HepG2 (cell line): Measurements from ENCODE around the gene SH3BP2. TPM values are rescaled to one million over a fixed set of nuclear protein-coding genes. Genes with fewer than 3 reads are reported as not detected.
A peak's percentile ranks its signal among the peaks of the same experiment; 100 is the strongest.

ENCODE experiments used
- EEA1 ChIP-seq: sonication (generic); formaldehyde crosslinking; IDR thresholded peaks from 2 replicates; pipeline ENCODE4 v1.5.1; 2020; ENCODE audit warnings: mild to moderate bottlenecking, missing genetic modification reagents, borderline replicate concordance
- GATAD1 ChIP-seq: IDR thresholded peaks from 2 replicates; pipeline ENCODE4 v1.6.1; 2016; ENCODE audit warnings: missing genetic modification reagents, missing compliant biosample characterization
- HES4 ChIP-seq: sonication (generic); formaldehyde crosslinking; IDR thresholded peaks from 2 replicates; pipeline ENCODE4 v1.9.0; 2021; ENCODE audit warnings: mild to moderate bottlenecking, missing genetic modification reagents, borderline replicate concordance
- IKZF1 ChIP-seq: fragments of 450-650 bp; IDR thresholded peaks from 2 replicates; pipeline ENCODE4 v1.7.1; 2016
- IKZF4 ChIP-seq: sonication (generic); formaldehyde crosslinking; IDR thresholded peaks from 2 replicates; pipeline ENCODE4 v1.5.1; 2020; ENCODE audit warnings: borderline replicate concordance, mild to moderate bottlenecking, low read depth, missing genetic modification reagents; ENCODE audit errors: not compliant biosample characterization
- KLF6 ChIP-seq: IDR thresholded peaks from 2 replicates; pipeline ENCODE4 v1.8.0; 2016; ENCODE audit warnings: missing biosample characterization, missing genetic modification reagents
- POLR2G ChIP-seq: fragments of 200-400 bp; formaldehyde crosslinking; IDR thresholded peaks from 2 replicates; pipeline ENCODE4 v1.6.1; 2018; ENCODE audit warnings: mild to moderate bottlenecking, low read depth, low read length, moderate library complexity
- SP2 ChIP-seq: sonication (generic); formaldehyde crosslinking; IDR thresholded peaks from 2 replicates; pipeline ENCODE4 v1.5.1; 2020; ENCODE audit warnings: mild to moderate bottlenecking, missing genetic modification reagents
- YY1 ChIP-seq: IDR thresholded peaks from 2 replicates; pipeline ENCODE4 v1.6.1; 2011; ENCODE audit warnings: low read length, low read depth, moderate library complexity, mild to moderate bottlenecking; ENCODE audit not compliant: insufficient read depth, insufficient replicate concordance
- ZFP90 ChIP-seq: sonication (generic); formaldehyde crosslinking; IDR thresholded peaks from 2 replicates; pipeline ENCODE4 v1.8.0; 2022; ENCODE audit warnings: missing genetic modification reagents, mild to moderate bottlenecking, inconsistent platforms, borderline replicate concordance
- ZIK1 ChIP-seq: sonication (generic); formaldehyde crosslinking; IDR thresholded peaks from 2 replicates; pipeline ENCODE4 v1.5.0; 2020; ENCODE audit warnings: mild to moderate bottlenecking, low read depth, missing genetic modification reagents, borderline replicate concordance
- ZKSCAN8 ChIP-seq: IDR thresholded peaks from 2 replicates; pipeline ENCODE4 v1.6.1; 2016; ENCODE audit warnings: borderline replicate concordance, missing genetic modification reagents, missing compliant biosample characterization
- ZNF253 ChIP-seq: sonication (generic); formaldehyde crosslinking; IDR thresholded peaks from 2 replicates; pipeline ENCODE4 v1.8.0; 2022; ENCODE audit warnings: mild to moderate bottlenecking, missing genetic modification reagents, borderline replicate concordance
- ZNF501 ChIP-seq: sonication (generic); formaldehyde crosslinking; IDR thresholded peaks from 2 replicates; pipeline ENCODE4 v1.5.1; 2020; ENCODE audit warnings: mild to moderate bottlenecking, moderate library complexity, missing genetic modification reagents
- ZNF737 ChIP-seq: sonication (generic); formaldehyde crosslinking; IDR thresholded peaks from 2 replicates; pipeline ENCODE4 v1.5.0; 2020; ENCODE audit warnings: missing genetic modification reagents, mild to moderate bottlenecking, borderline replicate concordance
- ZNF83 ChIP-seq: sonication (generic); formaldehyde crosslinking; IDR thresholded peaks from 2 replicates; pipeline ENCODE4 v1.4.0; 2020; ENCODE audit warnings: missing genetic modification reagents, mild to moderate bottlenecking, borderline replicate concordance
- ZNF883 ChIP-seq: sonication (generic); formaldehyde crosslinking; IDR thresholded peaks from 2 replicates; pipeline ENCODE4 v1.5.1; 2020; ENCODE audit warnings: mild to moderate bottlenecking, missing genetic modification reagents; ENCODE audit errors: not compliant biosample characterization
- ZSCAN21 ChIP-seq: sonication (generic); formaldehyde crosslinking; IDR thresholded peaks from 2 replicates; pipeline ENCODE4 v1.8.0; 2022; ENCODE audit warnings: mild to moderate bottlenecking, missing genetic modification reagents, moderate library complexity, borderline replicate concordance
- polyA plus RNA-seq, 8 experiments: library from polyadenylated mRNA; depleted of rRNA in 3 of 8; stranded (reverse) in 7 of 8; unstranded in 1 of 8; fragments of >200 nt; fragmentation: Illumina TruSeq in 4 of 8; extraction: Trizol in 4 of 8; gene quantifications; 2 replicates each; pipeline versions ENCODE4 v1.2.1 to v1.2.3, GENCODE V29; 2011 to 2016; ENCODE audit warnings: low read depth in 4 of 8, missing spikeins in 1 of 8, mixed read lengths in 1 of 8; ENCODE audit not compliant: insufficient read depth in 1 of 8
- total RNA-seq, 5 experiments: library from RNA; depleted of rRNA; stranded (reverse); fragments of >200 nt; fragmentation: Illumina TruSeq; extraction: Trizol; gene quantifications; 2 replicates each; pipeline ENCODE4 v1.2.3, GENCODE V29; 2016; ENCODE audit warnings: low read depth in 1 of 5
- TF ChIP-seq, protein P1 (sequence below): IDR thresholded peaks from 2 replicates; pipeline ENCODE4 v1.6.1; 2016; ENCODE audit warnings: control low read depth
- TF ChIP-seq, protein P2 (sequence below): sonication (generic); formaldehyde crosslinking; conservative IDR thresholded peaks from 2 replicates; pipeline ENCODE4 v1.8.0; 2022; ENCODE audit warnings: missing genetic modification reagents
- TF ChIP-seq, protein P3 (sequence below), 2 experiments: sonication (generic) in 1 of 2; formaldehyde crosslinking in 1 of 2; IDR thresholded peaks; 2 replicates each; pipeline versions ENCODE4 v1.4.0 to v1.6.1; 2018 to 2020; ENCODE audit warnings: missing genetic modification reagents in 2 of 2, borderline replicate concordance in 1 of 2, low read depth in 1 of 2, mild to moderate bottlenecking in 1 of 2, missing biosample characterization in 1 of 2
- TF ChIP-seq, protein P4 (sequence below): sonication (generic); formaldehyde crosslinking; IDR thresholded peaks from 2 replicates; pipeline ENCODE4 v1.8.0; 2022; ENCODE audit warnings: mild to moderate bottlenecking, missing genetic modification reagents

The SH3BP2 gene
- total and polyA plus RNA-seq, 2 of the 13 experiments (the other 11 are each of a cell fraction or from before 2014, with no cell fraction given), result 16.9 to 34.5 TPM

DNA sequence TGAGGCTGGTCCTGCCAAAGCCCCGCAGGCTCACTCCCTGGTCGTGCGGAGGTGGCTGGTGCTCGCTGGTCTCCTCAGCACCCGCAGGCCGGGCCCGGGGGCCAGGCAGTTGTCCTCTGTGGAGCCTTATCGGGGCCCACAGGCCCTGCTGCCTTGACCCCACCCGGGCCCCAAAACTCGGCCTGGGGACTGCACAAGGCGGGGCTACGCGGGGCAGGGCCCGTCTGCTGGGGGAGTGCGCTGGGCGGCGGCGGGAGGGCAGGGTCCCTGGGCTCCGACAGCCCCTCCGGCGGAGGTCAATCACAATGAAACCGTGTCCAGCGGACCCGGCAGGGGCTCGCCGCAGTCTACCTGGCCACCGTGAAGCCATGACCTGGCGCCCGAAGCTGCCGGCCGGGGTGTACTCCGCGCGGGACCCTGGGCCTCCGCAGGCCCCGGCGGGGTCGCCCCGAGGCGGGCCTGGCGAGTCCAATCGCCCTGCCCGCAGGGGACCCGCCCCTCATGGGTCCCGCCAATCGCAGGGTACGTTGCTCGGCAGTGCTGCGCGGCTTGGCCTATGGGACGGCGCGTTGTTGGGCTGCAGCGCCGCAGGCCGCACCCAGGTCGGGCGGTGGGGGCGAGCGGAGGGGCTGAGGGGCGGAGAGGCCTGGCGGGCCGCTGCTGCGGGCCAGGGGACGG, 50.5 kb downstream of the SH3BP2 start, which contains the start of gene ADD1 (continued):
- TF ChIP-seq ZFP90 (CRISPR knock-in tag) (peak; percentile 54; the same call in 1 of the 2 replicates), POLR2G (peak; percentile 89), EEA1 (CRISPR knock-in tag) (peak; percentile 86; the same call in 1 of the 2 replicates), ZNF883 (peak; percentile 95), ZSCAN21 (peak; percentile 32; the same call in 1 of the 2 replicates), SP2 (CRISPR knock-in tag) (peak; percentile 82), ZIK1 (CRISPR knock-in tag) (peak; percentile 84; the same call in 1 of the 2 replicates), IKZF4 (CRISPR knock-in tag) (peak; percentile 62), HES4 (CRISPR knock-in tag) (0 out of 2 replicates have a peak, but pooled peaks have one; percentile 54), YY1 (peak; percentile 61), ZKSCAN8 (CRISPR knock-in tag) (no peak), IKZF1 (no peak), ZNF253 (CRISPR knock-in tag) (no peak), KLF6 (peak; percentile 71; the same call in 1 of the 2 replicates), ZNF737 (CRISPR knock-in tag) (no peak), ZNF83 (CRISPR knock-in tag) (peak; percentile 78), GATAD1 (peak; percentile 85), ZNF501 (CRISPR knock-in tag) (peak; percentile 81)
- TF ChIP-seq, protein P1, sequence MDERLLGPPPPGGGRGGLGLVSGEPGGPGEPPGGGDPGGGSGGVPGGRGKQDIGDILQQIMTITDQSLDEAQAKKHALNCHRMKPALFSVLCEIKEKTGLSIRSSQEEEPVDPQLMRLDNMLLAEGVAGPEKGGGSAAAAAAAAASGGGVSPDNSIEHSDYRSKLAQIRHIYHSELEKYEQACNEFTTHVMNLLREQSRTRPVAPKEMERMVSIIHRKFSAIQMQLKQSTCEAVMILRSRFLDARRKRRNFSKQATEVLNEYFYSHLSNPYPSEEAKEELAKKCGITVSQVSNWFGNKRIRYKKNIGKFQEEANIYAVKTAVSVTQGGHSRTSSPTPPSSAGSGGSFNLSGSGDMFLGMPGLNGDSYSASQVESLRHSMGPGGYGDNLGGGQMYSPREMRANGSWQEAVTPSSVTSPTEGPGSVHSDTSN, result no peak
- TF ChIP-seq, protein P2, sequence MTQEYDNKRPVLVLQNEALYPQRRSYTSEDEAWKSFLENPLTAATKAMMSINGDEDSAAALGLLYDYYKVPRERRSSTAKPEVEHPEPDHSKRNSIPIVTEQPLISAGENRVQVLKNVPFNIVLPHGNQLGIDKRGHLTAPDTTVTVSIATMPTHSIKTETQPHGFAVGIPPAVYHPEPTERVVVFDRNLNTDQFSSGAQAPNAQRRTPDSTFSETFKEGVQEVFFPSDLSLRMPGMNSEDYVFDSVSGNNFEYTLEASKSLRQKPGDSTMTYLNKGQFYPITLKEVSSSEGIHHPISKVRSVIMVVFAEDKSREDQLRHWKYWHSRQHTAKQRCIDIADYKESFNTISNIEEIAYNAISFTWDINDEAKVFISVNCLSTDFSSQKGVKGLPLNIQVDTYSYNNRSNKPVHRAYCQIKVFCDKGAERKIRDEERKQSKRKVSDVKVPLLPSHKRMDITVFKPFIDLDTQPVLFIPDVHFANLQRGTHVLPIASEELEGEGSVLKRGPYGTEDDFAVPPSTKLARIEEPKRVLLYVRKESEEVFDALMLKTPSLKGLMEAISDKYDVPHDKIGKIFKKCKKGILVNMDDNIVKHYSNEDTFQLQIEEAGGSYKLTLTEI (CRISPR knock-in tag), result no peak
- TF ChIP-seq, protein P3, sequence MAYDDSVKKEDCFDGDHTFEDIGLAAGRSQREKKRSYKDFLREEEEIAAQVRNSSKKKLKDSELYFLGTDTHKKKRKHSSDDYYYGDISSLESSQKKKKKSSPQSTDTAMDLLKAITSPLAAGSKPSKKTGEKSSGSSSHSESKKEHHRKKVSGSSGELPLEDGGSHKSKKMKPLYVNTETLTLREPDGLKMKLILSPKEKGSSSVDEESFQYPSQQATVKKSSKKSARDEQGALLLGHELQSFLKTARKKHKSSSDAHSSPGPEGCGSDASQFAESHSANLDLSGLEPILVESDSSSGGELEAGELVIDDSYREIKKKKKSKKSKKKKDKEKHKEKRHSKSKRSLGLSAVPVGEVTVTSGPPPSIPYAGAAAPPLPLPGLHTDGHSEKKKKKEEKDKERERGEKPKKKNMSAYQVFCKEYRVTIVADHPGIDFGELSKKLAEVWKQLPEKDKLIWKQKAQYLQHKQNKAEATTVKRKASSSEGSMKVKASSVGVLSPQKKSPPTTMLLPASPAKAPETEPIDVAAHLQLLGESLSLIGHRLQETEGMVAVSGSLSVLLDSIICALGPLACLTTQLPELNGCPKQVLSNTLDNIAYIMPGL (CRISPR knock-in tag; IDR thresholded peaks at IDR 0.05; ENCODE audit: borderline replicate concordance in 1 of 2, low read depth in 1 of 2), result peak; percentile 31 to 85; a peak in 3 of 4 replicates
- TF ChIP-seq, protein P4, sequence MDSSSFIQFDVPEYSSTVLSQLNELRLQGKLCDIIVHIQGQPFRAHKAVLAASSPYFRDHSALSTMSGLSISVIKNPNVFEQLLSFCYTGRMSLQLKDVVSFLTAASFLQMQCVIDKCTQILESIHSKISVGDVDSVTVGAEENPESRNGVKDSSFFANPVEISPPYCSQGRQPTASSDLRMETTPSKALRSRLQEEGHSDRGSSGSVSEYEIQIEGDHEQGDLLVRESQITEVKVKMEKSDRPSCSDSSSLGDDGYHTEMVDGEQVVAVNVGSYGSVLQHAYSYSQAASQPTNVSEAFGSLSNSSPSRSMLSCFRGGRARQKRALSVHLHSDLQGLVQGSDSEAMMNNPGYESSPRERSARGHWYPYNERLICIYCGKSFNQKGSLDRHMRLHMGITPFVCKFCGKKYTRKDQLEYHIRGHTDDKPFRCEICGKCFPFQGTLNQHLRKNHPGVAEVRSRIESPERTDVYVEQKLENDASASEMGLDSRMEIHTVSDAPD (CRISPR knock-in tag), result peak; percentile 30; the same call in 1 of the 2 replicates
